ENCODE results near the gene NRP1. TPM values are rescaled to one million over a fixed set of nuclear protein-coding genes. Genes with fewer than 3 reads are reported as not detected.
A peak's percentile ranks its signal among the peaks of the same experiment; 100 is the strongest.

NRP1 gene
- polyA plus RNA-seq, 3 donors = 1.1 to 1.7 (median 1.3) TPM

GRCh38 chr10:33227489-33227888, 107.0 kb downstream of the NRP1 start:
- H3K4me3 ChIP-seq (replicated peaks in 1 of 3; ENCODE audit: low read depth in 2 of 3, low read length in 3 of 3) = no peak overlapping the region
- peaks cover 0 to 6% (median 0%) of the 10 kb centered on the region in 3 donors for H3K27me3 Mint-ChIP-seq (ENCODE audit: low read depth in 3 of 3)
- no peaks in the 10 kb centered on the region for H3K36me3 ChIP-seq (replicated peaks in 1 of 2; ENCODE audit: control insufficient read depth in 1 of 2, insufficient read depth in 2 of 2, low read length in 2 of 2)
- no peak overlapping the region for H3K27ac Mint-ChIP-seq
- no peak overlapping the region for H3K4me3 Mint-ChIP-seq
- H3K79me2 ChIP-seq (ENCODE audit: insufficient read depth, low read length) = no peaks in the 10 kb centered on the region
- H3K4me1 ChIP-seq (ENCODE audit: control insufficient read depth in 1 of 2, insufficient read depth in 2 of 2, low read length in 2 of 2) = no peaks in the 10 kb centered on the region
- no peak overlapping the region for H3K4me2 ChIP-seq (replicated peaks; ENCODE audit: extremely low read depth, low read length, poor library complexity, severe bottlenecking)
- no peaks in the 10 kb centered on the region for H4K20me1 ChIP-seq (ENCODE audit: insufficient read depth, low read length)
- H3K4me1 Mint-ChIP-seq = no peaks in the 10 kb centered on the region
- no peak for DNase-seq
- H3K27ac ChIP-seq (ENCODE audit: low read depth in 1 of 2, low read length in 2 of 2) = no peak overlapping the region
- H3K9me3 ChIP-seq (replicated peaks in 1 of 2; ENCODE audit: control insufficient read depth in 1 of 2, insufficient read depth in 1 of 2, low read length in 2 of 2) = no peaks in the 10 kb centered on the region
- intact Hi-C loops (cut with micrococcal nuclease) = no loop called here
- H3K9ac ChIP-seq (ENCODE audit: insufficient read depth, low read length, poor library complexity, severe bottlenecking) = no peak overlapping the region
- H2AFZ ChIP-seq (ENCODE audit: insufficient read depth, low read depth, low read length, poor library complexity, severe bottlenecking) = no peak overlapping the region
- no CpG with 5 or more reads among the region's 2 CpGs for WGBS (ENCODE audit: insufficient coverage)
- H3K9me3 Mint-ChIP-seq = no peaks in the 10 kb centered on the region
- no peaks in the 10 kb centered on the region for H3K36me3 Mint-ChIP-seq
- H3K27me3 ChIP-seq (ENCODE audit: control insufficient read depth in 2 of 2, insufficient read depth in 2 of 2, low read length in 2 of 2) = no peaks in the 10 kb centered on the region
- TF ChIP-seq CTCF (IDR thresholded peaks at IDR 0.05) = no peak

DNA sequence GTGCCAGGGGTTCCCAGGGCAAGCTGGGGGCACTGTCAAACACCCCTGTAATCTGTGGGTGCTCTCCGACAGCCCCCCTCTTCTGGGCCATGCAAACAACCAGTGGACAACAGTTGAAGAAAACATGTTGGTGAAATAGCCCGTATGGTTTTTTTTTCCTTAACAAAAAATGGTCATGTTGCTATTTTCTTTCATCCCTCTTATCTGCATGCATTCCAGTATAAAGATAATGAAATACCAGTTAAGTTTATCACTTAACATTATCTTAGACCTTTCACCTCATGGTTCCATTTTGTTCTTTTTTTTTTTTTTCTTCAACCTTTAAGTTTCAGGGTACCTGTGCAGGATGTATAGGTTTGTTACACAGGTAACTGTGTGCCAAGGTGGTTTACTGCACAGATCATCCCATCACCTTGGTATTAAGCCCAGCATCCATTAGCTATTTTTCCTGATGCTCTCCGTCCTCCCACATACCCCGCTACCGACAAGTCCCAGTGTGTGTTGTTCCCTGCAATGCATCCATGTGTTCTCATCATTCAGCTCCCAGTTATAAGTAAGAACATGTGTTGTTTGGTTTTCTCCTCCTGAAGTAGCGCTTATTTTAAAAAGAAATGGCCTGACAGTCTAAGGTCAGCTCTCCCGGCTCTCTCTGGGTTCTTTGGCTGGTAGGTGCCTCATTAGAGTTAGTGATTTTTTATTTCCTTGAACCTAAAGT, 110.1 kb downstream of the NRP1 start:
- H3K36me3 Mint-ChIP-seq = no peaks in the 10 kb centered on the region
- peaks cover 0 to 4% (median 0%) of the 10 kb centered on the region in 3 donors for H3K27me3 Mint-ChIP-seq (ENCODE audit: low read depth in 3 of 3)
- DNase-seq = no peak
- intact Hi-C loops (cut with micrococcal nuclease) = no loop called here
- Histone ChIP-seq H2AFZ (ENCODE audit: insufficient read depth, low read depth, low read length, poor library complexity, severe bottlenecking) (no peak overlapping the region), H3K9ac (ENCODE audit: insufficient read depth, low read length, poor library complexity, severe bottlenecking) (no peak overlapping the region), H3K27me3 (ENCODE audit: control insufficient read depth in 2 of 2, insufficient read depth in 2 of 2, low read length in 2 of 2) (no peaks in the 10 kb centered on the region), H3K9me3 (replicated peaks in 1 of 2; ENCODE audit: control insufficient read depth in 1 of 2, insufficient read depth in 1 of 2, low read length in 2 of 2) (no peaks in the 10 kb centered on the region), H3K4me1 (ENCODE audit: control insufficient read depth in 1 of 2, insufficient read depth in 2 of 2, low read length in 2 of 2) (no peaks in the 10 kb centered on the region), H3K79me2 (ENCODE audit: insufficient read depth, low read length) (no peaks in the 10 kb centered on the region), H3K4me3 (replicated peaks in 1 of 3; ENCODE audit: low read depth in 2 of 3, low read length in 3 of 3) (no peak overlapping the region), H3K36me3 (replicated peaks in 1 of 2; ENCODE audit: control insufficient read depth in 1 of 2, insufficient read depth in 2 of 2, low read length in 2 of 2) (no peaks in the 10 kb centered on the region), H4K20me1 (ENCODE audit: insufficient read depth, low read length) (no peaks in the 10 kb centered on the region), H3K4me2 (replicated peaks; ENCODE audit: extremely low read depth, low read length, poor library complexity, severe bottlenecking) (no peak overlapping the region), H3K27ac (ENCODE audit: low read depth in 1 of 2, low read length in 2 of 2) (no peak overlapping the region)
- H3K4me1 Mint-ChIP-seq = no peaks in the 10 kb centered on the region
- H3K27ac Mint-ChIP-seq = peak overlapping the region in 1 of 7 donors; percentile 51
- no peak overlapping the region for H3K4me3 Mint-ChIP-seq
- H3K9me3 Mint-ChIP-seq = peaks cover 0 to 1% (median 0%) of the 10 kb centered on the region in 7 donors
- no CpG with 5 or more reads among the region's 7 CpGs for WGBS (ENCODE audit: insufficient coverage)
- no peak for TF ChIP-seq CTCF (IDR thresholded peaks at IDR 0.05)
